Vagina (tissue), 2 donors: Measurements from ENCODE around the gene GLG1.
"Not testable (repeated sequence)": the region's sequence is repeated elsewhere in the genome, so short reads cannot be mapped to it uniquely, and the experiment has no call there.

Source experiments
- CTCF ChIP-seq, 3 experiments: fragments of 450-650 bp in 2 of 3; fragments of 200-600 bp in 1 of 3; sonication (generic) in 1 of 3; IDR thresholded peaks; one replicate each; pipeline ENCODE4 v1.5.1; 2017 to 2019; ENCODE audit warnings: antibody characterized with exemption in 3 of 3, mild to moderate bottlenecking in 2 of 3, moderate library complexity in 2 of 3
- POLR2A ChIP-seq, 2 donors: fragments of 450-650 bp; IDR thresholded peaks; one replicate each; pipeline ENCODE4 v1.6.1; 2017; ENCODE audit warnings: antibody characterized with exemption in 2 of 2, mild to moderate bottlenecking in 2 of 2, moderate library complexity in 2 of 2
- POLR2AphosphoS5 ChIP-seq, 2 donors: sonication (generic); formaldehyde crosslinking; IDR thresholded peaks; one replicate each; pipeline ENCODE4 v1.9.0; 2017; ENCODE audit warnings: antibody characterized with exemption in 2 of 2, mild to moderate bottlenecking in 2 of 2, low read depth in 1 of 2; ENCODE audit not compliant: insufficient read depth in 1 of 2

- not testable (repeated sequence) for TF ChIP-seq CTCF (IDR thresholded peaks at IDR 0.05); POLR2A (IDR thresholded peaks at IDR 0.05); POLR2AphosphoS5 (IDR thresholded peaks at IDR 0.05; ENCODE audit: insufficient read depth in 1 of 2, low read depth in 1 of 2)
Measured at GRCh38 chr16:74534650-74535049, 72.3 kb downstream of the GLG1 start.
